HCT116 (cell line): ENCODE results near the gene SH2D1B.

ENCODE experiments used
- ATF3 ChIP-seq: IDR thresholded peaks from 2 replicates; pipeline ENCODE4 v1.6.1; 2012
- CBX3 ChIP-seq: IDR thresholded peaks from 2 replicates; pipeline ENCODE4 v1.6.1; 2012; ENCODE audit warnings: low read depth
- CTCF ChIP-seq, 3 experiments: fragments of 200-600 bp in 1 of 3; sonication (generic) in 1 of 3; IDR thresholded peaks in 2 of 3; conservative IDR thresholded peaks in 1 of 3; 2 replicates each; pipeline ENCODE4 v1.5.1; 2012 to 2017; ENCODE audit warnings: low read depth in 2 of 3, low read length in 2 of 3, antibody characterized with exemption in 1 of 3, borderline replicate concordance in 1 of 3, control low read depth in 1 of 3, mild to moderate bottlenecking in 1 of 3, mixed read lengths in 1 of 3, mixed run types in 1 of 3, moderate library complexity in 1 of 3; ENCODE audit not compliant: insufficient read depth in 1 of 3
- ELF1 ChIP-seq: IDR thresholded peaks from 2 replicates; pipeline ENCODE4 v1.6.1; 2012; ENCODE audit warnings: low read depth, borderline replicate concordance
- EZH2 ChIP-seq: fragments of 200-600 bp; sonication (generic); IDR thresholded peaks from 2 replicates; pipeline ENCODE4 v1.6.1; 2017; ENCODE audit warnings: antibody characterized with exemption, mixed run types
- POLR2A ChIP-seq: IDR thresholded peaks from 2 replicates; pipeline ENCODE4 v1.7.0; 2011; ENCODE audit warnings: borderline replicate concordance; ENCODE audit not compliant: insufficient read depth, insufficient read length; ENCODE audit errors: extremely low read depth
- POLR2AphosphoS5 ChIP-seq: IDR thresholded peaks from 2 replicates; pipeline ENCODE4 v1.6.1; 2011; ENCODE audit warnings: mild to moderate bottlenecking, low read depth, low read length, moderate library complexity
- RAD21 ChIP-seq: IDR thresholded peaks from 2 replicates; pipeline ENCODE4 v1.6.1; 2012; ENCODE audit warnings: low read depth, mild to moderate bottlenecking
- REST ChIP-seq: IDR thresholded peaks from 2 replicates; pipeline ENCODE4 v1.6.1; 2012; ENCODE audit warnings: low read depth
- SRF ChIP-seq: IDR thresholded peaks from 2 replicates; pipeline ENCODE4 v1.6.1; 2012; ENCODE audit warnings: low read depth
- ZBTB33 ChIP-seq: IDR thresholded peaks from 2 replicates; pipeline ENCODE4 v1.6.1; 2011; ENCODE audit warnings: mild to moderate bottlenecking, low read length, moderate library complexity; ENCODE audit not compliant: insufficient replicate concordance; ENCODE audit errors: extremely low read depth
- ZFX ChIP-seq: fragments of 450-650 bp; IDR thresholded peaks from 2 replicates; pipeline ENCODE4 v1.6.1; 2017
- ZNF274 ChIP-seq: fragments of 200-500 bp; sonication (Bioruptor generic); IDR thresholded peaks from 2 replicates; pipeline ENCODE4 v1.6.1; 2014; ENCODE audit warnings: mild to moderate bottlenecking, low read depth, low read length, inconsistent platforms

- TF ChIP-seq CTCF (IDR thresholded peaks at IDR 0.05 in 2 of 3, conservative IDR thresholded peaks at IDR 0.05 in 1 of 3; ENCODE audit: borderline replicate concordance in 1 of 3, insufficient read depth in 1 of 3, low read depth in 2 of 3, low read length in 2 of 3) = no peak
- TF ChIP-seq ZFX = no peak
- TF ChIP-seq POLR2AphosphoS5 = no peak
- TF ChIP-seq ELF1 = no peak
- no peak for TF ChIP-seq EZH2
- TF ChIP-seq POLR2A = no peak
- TF ChIP-seq RAD21 = no peak
- no peak for TF ChIP-seq SRF
- TF ChIP-seq CBX3 = no peak
- TF ChIP-seq ZBTB33 = no peak
- TF ChIP-seq ATF3 = no peak
- no peak for TF ChIP-seq REST
- no peak for TF ChIP-seq ZNF274
Observed at GRCh38 chr1:162421258-162422164, 9.6 kb upstream of the SH2D1B start.
